Fibroblast of skin of abdomen (primary cell): ENCODE measurements around the gene ERG28. TPM values are rescaled to one million over a fixed set of nuclear protein-coding genes. Genes with fewer than 3 reads are reported as not detected.
A peak's percentile ranks its signal among the peaks of the same experiment; 100 is the strongest.
"Not testable (repeated sequence)": the region's sequence is repeated elsewhere in the genome, so short reads cannot be mapped to it uniquely, and the experiment has no call there.

ENCODE experiments used
- DNase-seq: peaks from one replicate; pipeline ENCODE4 v3.0.0-alpha.2; 2013
- polyA plus RNA-seq, 2 experiments: library from polyadenylated mRNA; unstranded; fragments of 120-200 nt; gene quantifications; one replicate each; pipeline ENCODE4 v1.2.1, GENCODE V29; 2013; ENCODE audit not compliant: insufficient read length in 2 of 2

Gene ERG28
- polyA plus RNA-seq (2013, experiment 1 of 2; ENCODE audit: insufficient read length): 18.5 TPM
- polyA plus RNA-seq (2013, experiment 2 of 2; ENCODE audit: insufficient read length): 19.2 TPM

GRCh38 chr14:75660630-75661498 is at the start of gene ERG28, which contains the start of gene TTLL5:
Gene ERG28 (minus strand): TSS chr14:75660876. CDS start chr14:75657502, 3,374 bp downstream.
Gene TTLL5 (plus strand): TSS chr14:75661246. CDS start chr14:75663150, 1,904 bp downstream.
- DNase-seq: peak; percentile 98

- peak; percentile 71 for DNase-seq
Measured at GRCh38 chr14:75709207-75709812, 48.6 kb upstream of the ERG28 start.

- no peak for DNase-seq
Measured at GRCh38 chr14:75705014-75705413, 44.3 kb upstream of the ERG28 start.

- no peak for DNase-seq
Measured at GRCh38 chr14:75703467-75703866, 42.8 kb upstream of the ERG28 start.

- DNase-seq: peak; percentile 85
Measured at GRCh38 chr14:75702616-75703261, 42.1 kb upstream of the ERG28 start.

- DNase-seq: no peak
Measured at GRCh38 chr14:75702122-75702521, 41.4 kb upstream of the ERG28 start.

GRCh38 chr14:75700295-75700694 is 39.6 kb upstream of the ERG28 start:
- DNase-seq: no peak

- DNase-seq: no peak
Measured at GRCh38 chr14:75699331-75699730, 38.7 kb upstream of the ERG28 start.

- DNase-seq: no peak
Measured at GRCh38 chr14:75697918-75698317, 37.2 kb upstream of the ERG28 start.

GRCh38 chr14:75697386-75697785 is 36.7 kb upstream of the ERG28 start:
- DNase-seq: no peak

- DNase-seq: not testable (repeated sequence)
Measured at GRCh38 chr14:75695025-75695424, 34.3 kb upstream of the ERG28 start.

- no peak for DNase-seq
Measured at GRCh38 chr14:75690010-75690409, 29.3 kb upstream of the ERG28 start.

GRCh38 chr14:75689012-75689411 is 28.3 kb upstream of the ERG28 start:
- peak; percentile 3 for DNase-seq

- DNase-seq: no peak
Measured at GRCh38 chr14:75685910-75686309, 25.2 kb upstream of the ERG28 start.

GRCh38 chr14:75675265-75675960 is 14.7 kb upstream of the ERG28 start:
- no peak for DNase-seq

- no peak for DNase-seq
Measured at GRCh38 chr14:75673345-75674035, 12.8 kb upstream of the ERG28 start.

- no peak for DNase-seq
Measured at GRCh38 chr14:75672605-75673192, 12.0 kb upstream of the ERG28 start.

- no peak for DNase-seq
Measured at GRCh38 chr14:75667099-75667765, 6.6 kb upstream of the ERG28 start.

GRCh38 chr14:75662966-75663365 is 2.3 kb upstream of the ERG28 start:
- DNase-seq: no peak

- no peak for DNase-seq
Measured at GRCh38 chr14:75661499-75661814, 781 bp upstream of the ERG28 start.

GRCh38 chr14:75660238-75660629 is 442 bp downstream of the ERG28 start:
- no peak for DNase-seq
